CD4-positive, alpha-beta T cell treated with Interleukin-12 subunit alpha and Interleukin-12 subunit beta, for 1 hour (primary cell): ENCODE results near the gene FZR1.
"Not testable (repeated sequence)": the region's sequence is repeated elsewhere in the genome, so short reads cannot be mapped to it uniquely, and the experiment has no call there.

Experiments
- DNase-seq: peaks from one replicate; pipeline ENCODE4 v3.0.0-alpha.2; 2020

The FZR1 gene

GRCh38 chr19:3576696-3577443 is 70.8 kb downstream of the FZR1 start:
- no peak for DNase-seq

- DNase-seq, result no peak
These were observed 71.7 kb downstream of the FZR1 start for GRCh38 chr19:3577723-3578344.

GRCh38 chr19:3578390-3578789 is 72.3 kb downstream of the FZR1 start:
- no peak for DNase-seq

GRCh38 chr19:3580156-3580934 is 74.2 kb downstream of the FZR1 start:
- no peak for DNase-seq

- not testable (repeated sequence) for DNase-seq
These were observed 75.7 kb downstream of the FZR1 start for GRCh38 chr19:3581792-3582191.

GRCh38 chr19:3584036-3584802 is 78.1 kb downstream of the FZR1 start:
- not testable (repeated sequence) for DNase-seq

GRCh38 chr19:3585301-3586126 is 79.4 kb downstream of the FZR1 start, which contains the start of gene GIPC3:
GIPC3 (plus strand) TSS chr19:3585478; CDS start chr19:3585598, 120 bp downstream.
- no peak for DNase-seq

GRCh38 chr19:3586127-3586626 is 80.1 kb downstream of the FZR1 start:
- peak; percentile 40 for DNase-seq

GRCh38 chr19:3586707-3587346 is 80.7 kb downstream of the FZR1 start:
- no peak for DNase-seq
